SH-SY5Y (cell line): ENCODE data around the gene STS.

ENCODE experiments used
- GATA2 ChIP-seq: IDR thresholded peaks from 2 replicates; pipeline ENCODE4 v1.6.1; 2011; ENCODE audit warnings: mild to moderate bottlenecking, low read depth, low read length
- GATA3 ChIP-seq: IDR thresholded peaks from 2 replicates; pipeline ENCODE4 v1.6.1; 2011; ENCODE audit warnings: low read depth, mild to moderate bottlenecking, low read length, moderate library complexity

GRCh38 chrX:7115557-7115956, 32.0 kb upstream of the STS start:
- TF ChIP-seq GATA2 (no peak), GATA3 (no peak)
